HUES48 (cell line): Measurements from ENCODE around the gene ZNF747.

Experiments
- H3K27ac ChIP-seq: one replicate; pipeline ENCODE4 v1.7.0; 2013; ENCODE audit warnings: low read depth, low read length, inconsistent platforms
- H3K27me3 ChIP-seq: 2 replicates; pipeline ENCODE4 v1.6.1; 2013; ENCODE audit warnings: mild to moderate bottlenecking, low read length; ENCODE audit not compliant: control insufficient read depth, insufficient read depth
- H3K36me3 ChIP-seq: 2 replicates; pipeline ENCODE4 v1.6.1; 2013; ENCODE audit warnings: low read length; ENCODE audit not compliant: control insufficient read depth, insufficient read depth
- H3K4me1 ChIP-seq: 2 replicates; pipeline ENCODE4 v1.6.1; 2013; ENCODE audit warnings: mild to moderate bottlenecking, low read length; ENCODE audit not compliant: control insufficient read depth, insufficient read depth
- H3K4me3 ChIP-seq: 2 replicates; pipeline ENCODE4 v1.5.1; 2013; ENCODE audit warnings: mild to moderate bottlenecking, low read depth, low read length
- H3K9ac ChIP-seq: 2 replicates; pipeline ENCODE4 v1.6.1; 2013; ENCODE audit warnings: mild to moderate bottlenecking, low read depth, low read length, moderate library complexity
- H3K9me3 ChIP-seq: 2 replicates; pipeline ENCODE4 v1.6.1; 2013; ENCODE audit warnings: low read length; ENCODE audit not compliant: control insufficient read depth, insufficient read depth

ZNF747 gene

GRCh38 chr16:30530163-30531037, 4.3 kb downstream of the ZNF747 start:
- Histone ChIP-seq H3K9me3 (no peaks in the 10 kb centered on the region), H3K36me3 (peaks cover 18% of the 10 kb centered on the region), H3K27me3 (no peaks in the 10 kb centered on the region), H3K4me3 (no peak overlapping the region), H3K9ac (no peak overlapping the region), H3K27ac (no peak overlapping the region), H3K4me1 (peaks cover 7% of the 10 kb centered on the region)

GRCh38 chr16:30528799-30529457, 5.7 kb downstream of the ZNF747 start:
- H3K4me1 ChIP-seq = peaks cover 7% of the 10 kb centered on the region
- no peak overlapping the region for H3K4me3 ChIP-seq
- H3K36me3 ChIP-seq = peaks cover 28% of the 10 kb centered on the region
- no peaks in the 10 kb centered on the region for H3K9me3 ChIP-seq
- no peak overlapping the region for H3K27ac ChIP-seq
- no peaks in the 10 kb centered on the region for H3K27me3 ChIP-seq
- no peak overlapping the region; the same call in 1 of the 2 replicates for H3K9ac ChIP-seq

- Histone ChIP-seq H3K9me3 (no peaks in the 10 kb centered on the region), H3K4me3 (peak overlapping the region; percentile 56), H3K27ac (peak overlapping the region; percentile 97), H3K4me1 (peaks cover 7% of the 10 kb centered on the region), H3K36me3 (peaks cover 25% of the 10 kb centered on the region), H3K27me3 (no peaks in the 10 kb centered on the region), H3K9ac (peak overlapping the region; percentile 62)
Observed at GRCh38 chr16:30527635-30528178, 7.0 kb downstream of the ZNF747 start.

GRCh38 chr16:30526823-30527634, 7.6 kb downstream of the ZNF747 start:
- Histone ChIP-seq H3K27ac (peak overlapping the region; percentile 97), H3K9me3 (no peaks in the 10 kb centered on the region), H3K9ac (peak overlapping the region; percentile 91), H3K4me1 (peaks cover 7% of the 10 kb centered on the region), H3K36me3 (peaks cover 19% of the 10 kb centered on the region), H3K4me3 (peak overlapping the region; percentile 89), H3K27me3 (no peaks in the 10 kb centered on the region)

GRCh38 chr16:30526137-30526822, 8.4 kb downstream of the ZNF747 start, which contains the start of gene ZNF768:
TSS of gene ZNF768 (minus strand) at chr16:30526566. CDS start at chr16:30526413, 153 bp downstream.
- peaks cover 15% of the 10 kb centered on the region for H3K36me3 ChIP-seq

GRCh38 chr16:30525844-30526136, 8.9 kb downstream of the ZNF747 start:
- H3K27me3 ChIP-seq = no peaks in the 10 kb centered on the region
- peaks cover 10% of the 10 kb centered on the region for H3K36me3 ChIP-seq
- H3K4me3 ChIP-seq = peak overlapping the region; percentile 89
- H3K9ac ChIP-seq = no peak overlapping the region
- peaks cover 7% of the 10 kb centered on the region for H3K4me1 ChIP-seq
- H3K9me3 ChIP-seq = no peaks in the 10 kb centered on the region
- no peak overlapping the region for H3K27ac ChIP-seq

More at GRCh38 chr16:30526137-30526822, 8.4 kb downstream of the ZNF747 start, which contains the start of gene ZNF768:
- Histone ChIP-seq H3K4me1 (peaks cover 7% of the 10 kb centered on the region), H3K27me3 (no peaks in the 10 kb centered on the region), H3K4me3 (peak within 1 kb of the TSS; percentile 89), H3K9ac (peak within 1 kb of the TSS; percentile 91), H3K27ac (peak within 1 kb of the TSS; percentile 97), H3K9me3 (no peaks in the 10 kb centered on the region)

GRCh38 chr16:30524575-30525568, 9.8 kb downstream of the ZNF747 start:
- H3K9ac ChIP-seq = no peak overlapping the region
- H3K4me3 ChIP-seq = no peak overlapping the region

GRCh38 chr16:30523768-30524574, 10.7 kb downstream of the ZNF747 start:
- H3K9me3 ChIP-seq = no peaks in the 10 kb centered on the region
- H3K4me3 ChIP-seq = no peak overlapping the region
- H3K9ac ChIP-seq = no peak overlapping the region
- H3K27ac ChIP-seq = no peak overlapping the region
- H3K36me3 ChIP-seq = peaks cover 9% of the 10 kb centered on the region
- peaks cover 7% of the 10 kb centered on the region for H3K4me1 ChIP-seq
- H3K27me3 ChIP-seq = no peaks in the 10 kb centered on the region

More at GRCh38 chr16:30524575-30525568, 9.8 kb downstream of the ZNF747 start:
- Histone ChIP-seq H3K27me3 (no peaks in the 10 kb centered on the region), H3K9me3 (no peaks in the 10 kb centered on the region), H3K27ac (no peak overlapping the region), H3K4me1 (peaks cover 7% of the 10 kb centered on the region), H3K36me3 (peaks cover 9% of the 10 kb centered on the region)
